GM06990 (cell line): Measurements from ENCODE around the gene CRYBA4.

Experiments
- DNase-seq: peaks from one replicate; pipeline ENCODE4 v3.0.0-alpha.2; 2011; ENCODE audit not compliant: insufficient read length; ENCODE audit errors: extremely low read depth
- H3K27me3 ChIP-seq: replicated peaks from 2 replicates; pipeline ENCODE4 v1.6.0; 2011; ENCODE audit warnings: low read length; ENCODE audit not compliant: control insufficient read depth, insufficient read depth
- H3K36me3 ChIP-seq: 2 replicates; pipeline ENCODE4 v1.5.1; 2011; ENCODE audit warnings: low read length; ENCODE audit not compliant: control insufficient read depth, insufficient read depth
- H3K4me3 ChIP-seq: replicated peaks from 2 replicates; pipeline ENCODE4 v1.5.1; 2011; ENCODE audit warnings: low read depth, mild to moderate bottlenecking, control low read depth, low read length
- CTCF ChIP-seq: IDR thresholded peaks from 2 replicates; pipeline ENCODE4 v1.5.1; 2011; ENCODE audit warnings: low read length, control low read depth, mild to moderate bottlenecking, inconsistent platforms; ENCODE audit not compliant: insufficient read depth, poor library complexity, severe bottlenecking

Gene CRYBA4

GRCh38 chr22:26615149-26615548 is 6.6 kb upstream of the CRYBA4 start:
- Histone ChIP-seq H3K4me3 (no peak overlapping the region), H3K27me3 (no peaks in the 10 kb centered on the region), H3K36me3 (no peaks in the 10 kb centered on the region)
- TF ChIP-seq CTCF: no peak
- DNase-seq: peak; percentile 54

DNA sequence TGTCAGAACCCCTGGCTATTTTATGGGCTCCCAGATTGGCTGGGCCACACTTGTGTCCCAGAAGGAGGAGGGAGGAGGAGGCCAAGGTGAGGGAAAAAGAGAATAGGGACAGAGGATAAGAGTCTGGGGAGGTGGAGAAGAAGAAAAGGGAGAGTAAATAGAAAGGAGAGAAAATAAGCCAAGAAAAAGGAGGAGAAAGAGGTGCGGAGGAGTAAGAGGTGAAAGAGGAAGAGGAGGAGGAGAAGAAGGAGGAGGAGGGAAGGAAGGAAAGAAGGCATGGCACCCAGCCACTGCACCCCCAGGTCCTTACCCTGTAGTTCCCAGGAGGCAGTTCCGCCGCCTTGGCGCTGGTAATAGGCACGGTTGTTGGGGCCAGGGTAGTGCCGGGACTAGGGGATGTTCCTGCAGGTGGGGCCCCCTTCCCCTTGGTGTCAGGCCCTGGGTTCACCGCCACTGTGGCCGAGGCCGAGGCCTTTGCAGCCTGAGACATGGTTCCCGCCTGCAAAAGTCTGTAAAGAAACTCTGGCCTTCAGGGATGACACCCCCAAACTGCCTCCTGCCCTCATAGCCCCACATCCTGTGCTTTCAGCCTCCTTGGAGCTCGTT is 5.8 kb upstream of the CRYBA4 start:
- H3K27me3 ChIP-seq: no peaks in the 10 kb centered on the region
- TF ChIP-seq CTCF: no peak

GRCh38 chr22:26616650-26617049 is 5.1 kb upstream of the CRYBA4 start:
- Histone ChIP-seq H3K27me3 (no peaks in the 10 kb centered on the region), H3K36me3 (no peaks in the 10 kb centered on the region), H3K4me3 (no peak overlapping the region)
- no peak for TF ChIP-seq CTCF
- no peak for DNase-seq

More for the DNA sequence above, 5.8 kb upstream of the CRYBA4 start:
- Histone ChIP-seq H3K36me3 (no peaks in the 10 kb centered on the region), H3K4me3 (no peak overlapping the region)
- DNase-seq: no peak

DNA sequence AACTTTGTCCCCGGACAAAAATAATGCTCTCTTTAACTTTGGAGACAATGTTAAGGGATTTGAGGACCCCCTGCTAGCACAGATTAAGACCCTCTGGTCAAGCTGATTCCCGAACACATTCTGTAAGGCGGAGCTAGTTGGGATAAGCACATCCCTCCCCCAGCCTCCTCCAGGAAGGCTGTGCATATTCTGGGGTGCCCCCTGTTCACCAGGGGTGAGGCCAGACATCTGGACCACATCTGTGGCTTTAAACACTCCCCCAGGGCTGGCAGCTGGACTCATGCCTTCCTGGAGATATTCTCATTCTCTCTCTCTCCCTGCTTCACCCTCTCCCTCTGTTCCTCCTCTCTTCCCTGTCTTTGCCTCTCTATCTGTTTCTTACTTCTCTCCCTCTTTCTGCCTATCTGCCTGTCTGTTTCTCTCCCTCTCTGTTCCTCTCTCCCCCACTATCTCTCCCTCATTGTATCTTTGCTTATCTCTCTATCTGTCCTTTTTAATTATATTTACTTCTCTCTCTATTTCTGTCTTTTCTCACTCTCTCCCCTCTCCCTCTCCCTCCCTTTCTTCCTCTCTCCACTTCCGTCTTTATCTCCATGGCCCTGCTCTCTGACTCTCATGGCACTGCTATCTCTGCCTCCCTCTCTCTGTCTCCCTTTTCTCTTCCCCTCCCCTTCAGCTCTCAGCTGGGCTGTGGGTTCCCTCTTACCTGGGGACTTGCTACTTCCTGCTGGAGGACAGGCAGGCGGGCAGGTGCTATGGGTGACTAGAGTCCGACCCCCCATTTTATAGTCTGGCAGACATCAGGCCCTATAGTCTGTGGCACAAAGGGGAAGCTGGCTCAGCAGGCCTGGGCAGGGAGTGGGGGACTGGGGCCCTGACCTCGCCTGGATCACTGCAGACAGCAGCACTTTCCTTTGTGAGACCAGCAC is 4.2 kb upstream of the CRYBA4 start, which contains the start of gene CRYBB1:
TSS of gene CRYBB1 (minus strand) at position 757 of the 929 bp plus-strand sequence. CDS start 1,708 bp downstream, outside the sequence.
- Histone ChIP-seq H3K27me3 (no peaks in the 10 kb centered on the region), H3K36me3 (no peaks in the 10 kb centered on the region), H3K4me3 (no peak within 1 kb of the TSS)
- TF ChIP-seq CTCF: no peak
- no peak for DNase-seq

GRCh38 chr22:26618455-26618854 is 3.3 kb upstream of the CRYBA4 start:
- Histone ChIP-seq H3K4me3 (no peak overlapping the region), H3K27me3 (no peaks in the 10 kb centered on the region), H3K36me3 (no peaks in the 10 kb centered on the region)
- no peak for TF ChIP-seq CTCF
- DNase-seq: no peak
